ENCODE results near the gene CDHR3. TPM values are rescaled to one million over a fixed set of nuclear protein-coding genes. Genes with fewer than 3 reads are reported as not detected.

Gene CDHR3
- total and polyA plus RNA-seq, 9 of the 15 experiments (the other 6 are each of a cell fraction or from before 2014, with no cell fraction given), result 0.03 to 0.66 (median 0.24) TPM; not detected in 1

GRCh38 chr7:106010331-106010730, 47.3 kb downstream of the CDHR3 start (continued):
- no peak for TF ChIP-seq CBX8 (IDR thresholded peaks at IDR 0.05; ENCODE audit: borderline replicate concordance, extremely low read depth, low read depth, low read length, poor library complexity, severe bottlenecking)
- TF ChIP-seq ETS2 (tag; IDR thresholded peaks at IDR 0.05; ENCODE audit: borderline replicate concordance, poor library complexity, severe bottlenecking), result no peak
- TF ChIP-seq KAT7 (CRISPR knock-in tag; IDR thresholded peaks at IDR 0.05; ENCODE audit: borderline replicate concordance), result no peak
- peak; percentile 48; the same call in 1 of the 2 replicates for TF ChIP-seq CTBP1 (IDR thresholded peaks at IDR 0.05; ENCODE audit: borderline replicate concordance)
- no peak for TF ChIP-seq TGIF2 (CRISPR knock-in tag; IDR thresholded peaks at IDR 0.05)
- no peak for TF ChIP-seq ZNF696 (CRISPR knock-in tag; conservative IDR thresholded peaks at IDR 0.05)
- no peak for TF ChIP-seq ZNF507 (tag; conservative IDR thresholded peaks at IDR 0.05)
- no peak for TF ChIP-seq MXD1 (CRISPR knock-in tag; IDR thresholded peaks at IDR 0.05; ENCODE audit: borderline replicate concordance, poor library complexity, severe bottlenecking)
- TF ChIP-seq IRF9 (tag; IDR thresholded peaks at IDR 0.05), result no peak
- TF ChIP-seq ZNF79 (CRISPR knock-in tag; IDR thresholded peaks at IDR 0.05; ENCODE audit: low read depth), result no peak
- TF ChIP-seq ZNF398 (CRISPR knock-in tag; IDR thresholded peaks at IDR 0.05), result no peak
- no peak for TF ChIP-seq RB1 (IDR thresholded peaks at IDR 0.05; ENCODE audit: low read depth)
- no peak for TF ChIP-seq CHD4 (IDR thresholded peaks at IDR 0.05; ENCODE audit: insufficient read depth, insufficient replicate concordance, low read depth, low read length, poor library complexity, severe bottlenecking)
- TF ChIP-seq SFPQ (IDR thresholded peaks at IDR 0.05; ENCODE audit: low read depth, low read length), result no peak
- peak; percentile 40; the same call in 1 of the 2 replicates for TF ChIP-seq ZNF263 (CRISPR knock-in tag; IDR thresholded peaks at IDR 0.05; ENCODE audit: borderline replicate concordance)

Measured in K562 (cell line).